ENCODE data around the gene PSMD11. TPM values are rescaled to one million over a fixed set of nuclear protein-coding genes. Genes with fewer than 3 reads are reported as not detected.

PSMD11 gene
- total RNA-seq, 2 donors from 2014 or later, result 77.4 to 79.3 TPM

GRCh38 chr17:32487473-32488176 is 43.3 kb downstream of the PSMD11 start:
- ATAC-seq, result no peak
- intact Hi-C loops (cut with DNase I, micrococcal nuclease), result no loop called here
- DNase-seq, result no peak

GRCh38 chr17:32488177-32488542 is 43.9 kb downstream of the PSMD11 start:
- no peak for ATAC-seq
- DNase-seq, result no peak
- intact Hi-C loops (cut with DNase I, micrococcal nuclease), result no loop called here

- ATAC-seq (no peak), DNase-seq (no peak)
- intact Hi-C loops (cut with DNase I, micrococcal nuclease), result no loop called here
Measured at GRCh38 chr17:32488604-32489180, 44.4 kb downstream of the PSMD11 start.

GRCh38 chr17:32489320-32490100 is 45.2 kb downstream of the PSMD11 start:
- no peak for ATAC-seq
- intact Hi-C loops (cut with DNase I, micrococcal nuclease), result no loop called here

DNA sequence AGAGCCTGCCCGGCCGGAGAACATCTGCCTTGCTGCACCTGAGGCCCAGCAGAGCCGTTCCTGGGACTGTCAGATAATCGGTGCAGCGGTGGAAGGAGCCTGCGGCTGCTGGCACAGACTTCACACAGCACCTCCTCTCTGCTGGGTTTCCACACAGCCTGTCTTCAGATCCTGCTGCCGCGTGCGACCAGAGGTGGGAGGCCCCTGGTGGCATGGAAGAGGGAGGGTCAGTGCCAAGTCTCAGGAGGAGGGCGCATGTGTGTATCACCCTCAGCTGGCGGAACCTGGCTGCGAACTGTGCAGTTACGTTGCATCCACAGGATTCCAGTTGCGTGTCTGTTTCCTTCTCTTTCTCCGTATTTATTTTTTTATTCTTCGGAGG is 45.8 kb downstream of the PSMD11 start:
- intact Hi-C loops (cut with DNase I, micrococcal nuclease), result no loop called here
- DNase-seq (no peak), ATAC-seq (no peak)

More at GRCh38 chr17:32489320-32490100, 45.2 kb downstream of the PSMD11 start:
- no peak for DNase-seq

DNA sequence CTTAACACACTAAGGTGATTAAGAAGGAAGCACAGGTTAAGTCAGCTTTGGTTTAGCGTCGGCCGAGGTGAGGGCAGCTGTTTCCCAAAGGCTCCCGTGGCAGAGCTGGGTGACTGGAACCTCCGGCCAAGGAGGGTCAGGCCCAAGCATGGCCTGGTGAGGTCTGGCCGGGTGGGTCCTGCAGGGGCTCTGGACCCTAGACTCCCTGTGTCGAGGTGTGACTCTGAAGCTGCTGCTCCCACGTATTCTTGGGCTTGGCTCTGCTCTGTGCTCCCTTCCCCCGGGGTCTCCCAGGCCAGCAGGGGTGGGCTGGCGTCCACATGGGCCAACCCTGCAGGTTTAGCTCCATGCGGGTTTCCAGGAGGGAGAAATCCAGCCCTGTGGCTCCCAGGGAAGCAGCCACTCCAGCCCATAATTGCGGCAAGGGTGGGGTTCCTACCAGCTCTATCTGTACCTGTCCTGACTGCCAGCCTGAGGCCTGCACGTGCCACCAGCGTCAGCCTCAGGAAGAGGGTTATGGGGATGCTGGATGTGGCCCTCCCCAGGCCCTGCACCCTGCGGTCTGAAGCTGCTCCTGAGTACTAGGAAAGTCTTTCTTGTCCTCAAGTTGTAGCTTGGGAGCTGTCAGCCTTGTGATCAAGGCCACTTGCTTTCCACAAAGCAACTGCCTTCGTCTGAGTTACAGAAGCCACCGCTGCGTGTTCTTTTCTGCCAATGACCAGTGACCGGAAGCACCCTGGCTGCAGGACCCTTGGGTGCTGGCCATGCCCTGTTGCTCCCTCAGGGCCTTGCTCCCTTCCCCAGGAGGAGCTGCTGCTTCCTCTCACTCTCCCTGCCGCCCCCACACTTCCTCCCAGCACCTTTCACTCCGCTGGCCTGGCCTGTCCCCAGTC is 47.3 kb downstream of the PSMD11 start:
- ATAC-seq (no peak), DNase-seq (no peak)
- intact Hi-C loops (cut with DNase I, micrococcal nuclease), result no loop called here

DNA sequence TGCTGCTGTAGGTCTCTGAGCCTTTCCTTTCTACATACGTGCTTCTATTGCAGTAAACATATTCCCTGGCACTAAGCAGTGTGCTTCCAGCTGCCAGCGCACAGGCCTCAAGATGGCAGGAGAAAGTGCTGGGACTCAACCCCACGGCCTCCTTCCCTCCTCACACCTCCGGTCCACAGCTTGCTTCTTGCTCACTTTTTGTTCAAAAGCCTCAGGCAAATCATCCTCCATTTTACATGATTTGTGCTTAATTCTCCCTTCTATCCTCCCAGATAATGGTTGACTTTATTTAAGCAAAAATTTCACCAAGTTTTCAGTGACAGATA is 47.9 kb downstream of the PSMD11 start:
- intact Hi-C loops (cut with DNase I, micrococcal nuclease), result no loop called here
- ATAC-seq (no peak), DNase-seq (no peak)

DNA sequence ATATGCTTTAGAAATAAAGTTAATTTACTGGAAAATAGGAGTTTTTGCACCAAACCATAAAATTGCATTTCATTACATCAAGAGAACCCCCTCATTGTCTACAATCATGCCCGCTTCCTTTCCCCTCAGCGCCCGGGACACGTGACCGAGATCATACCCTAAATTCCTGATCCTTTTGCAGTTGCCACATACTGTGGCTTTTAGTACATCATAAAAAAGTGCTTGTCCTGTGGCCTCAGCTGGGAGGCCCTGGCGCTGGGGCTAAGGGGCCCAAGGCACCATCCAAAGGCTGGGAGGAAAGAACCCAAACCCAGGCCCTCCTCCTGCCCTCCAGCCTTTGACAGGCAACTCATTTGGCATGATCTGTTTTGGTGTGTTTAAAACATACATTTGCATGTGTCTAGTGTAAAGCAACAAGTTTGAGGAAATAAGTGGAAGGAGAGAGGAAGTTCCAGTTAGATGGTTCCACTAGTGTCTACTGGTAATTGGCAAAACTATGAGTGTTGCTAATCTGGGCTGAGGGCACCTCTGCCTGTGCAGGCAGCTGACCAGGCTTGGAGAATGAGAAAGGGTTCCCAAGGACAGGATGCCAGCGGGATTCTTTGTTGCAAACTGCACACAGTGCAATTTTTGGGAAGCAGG is 48.5 kb downstream of the PSMD11 start:
- intact Hi-C loops (cut with DNase I, micrococcal nuclease), result no loop called here
- no peak for DNase-seq
- ATAC-seq, result no peak

- intact Hi-C loops (cut with DNase I, micrococcal nuclease), result no loop called here
- ATAC-seq (no peak), DNase-seq (no peak)
Measured at GRCh38 chr17:32493571-32493970, 49.3 kb downstream of the PSMD11 start.

DNA sequence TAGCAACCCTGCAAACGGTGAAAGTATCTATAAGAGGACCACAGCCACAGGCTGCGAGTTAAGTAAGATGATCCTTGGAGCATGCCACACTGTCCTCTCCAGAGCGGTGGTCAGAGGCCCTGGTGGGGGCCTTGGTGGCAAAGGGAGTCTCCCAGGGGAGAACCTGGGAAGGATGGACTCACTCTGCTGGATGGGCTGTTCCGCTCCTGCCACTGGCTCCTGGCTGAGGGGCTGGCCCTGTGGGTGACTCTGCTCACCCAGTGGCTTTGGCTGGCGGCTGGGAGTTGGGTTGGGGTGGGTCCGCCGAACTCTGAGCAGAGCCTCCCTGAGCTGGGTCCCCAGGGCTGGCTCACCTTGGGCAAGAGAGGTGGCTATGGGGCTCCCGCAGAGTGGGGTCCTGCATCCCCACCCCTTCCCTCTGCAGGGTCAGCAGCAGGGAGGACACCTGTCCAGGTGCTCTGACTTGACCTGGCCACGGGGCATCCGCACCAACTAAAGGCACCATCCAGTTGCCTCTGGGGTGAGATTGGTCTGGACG is 49.7 kb downstream of the PSMD11 start:
- DNase-seq, result no peak
- intact Hi-C loops (cut with DNase I, micrococcal nuclease), result no loop called here
- ATAC-seq, result no peak

- ATAC-seq (peak; percentile 25), DNase-seq (no peak)
- intact Hi-C loops (cut with DNase I, micrococcal nuclease), result no loop called here
Measured at GRCh38 chr17:32494621-32495358, 50.5 kb downstream of the PSMD11 start.

DNA sequence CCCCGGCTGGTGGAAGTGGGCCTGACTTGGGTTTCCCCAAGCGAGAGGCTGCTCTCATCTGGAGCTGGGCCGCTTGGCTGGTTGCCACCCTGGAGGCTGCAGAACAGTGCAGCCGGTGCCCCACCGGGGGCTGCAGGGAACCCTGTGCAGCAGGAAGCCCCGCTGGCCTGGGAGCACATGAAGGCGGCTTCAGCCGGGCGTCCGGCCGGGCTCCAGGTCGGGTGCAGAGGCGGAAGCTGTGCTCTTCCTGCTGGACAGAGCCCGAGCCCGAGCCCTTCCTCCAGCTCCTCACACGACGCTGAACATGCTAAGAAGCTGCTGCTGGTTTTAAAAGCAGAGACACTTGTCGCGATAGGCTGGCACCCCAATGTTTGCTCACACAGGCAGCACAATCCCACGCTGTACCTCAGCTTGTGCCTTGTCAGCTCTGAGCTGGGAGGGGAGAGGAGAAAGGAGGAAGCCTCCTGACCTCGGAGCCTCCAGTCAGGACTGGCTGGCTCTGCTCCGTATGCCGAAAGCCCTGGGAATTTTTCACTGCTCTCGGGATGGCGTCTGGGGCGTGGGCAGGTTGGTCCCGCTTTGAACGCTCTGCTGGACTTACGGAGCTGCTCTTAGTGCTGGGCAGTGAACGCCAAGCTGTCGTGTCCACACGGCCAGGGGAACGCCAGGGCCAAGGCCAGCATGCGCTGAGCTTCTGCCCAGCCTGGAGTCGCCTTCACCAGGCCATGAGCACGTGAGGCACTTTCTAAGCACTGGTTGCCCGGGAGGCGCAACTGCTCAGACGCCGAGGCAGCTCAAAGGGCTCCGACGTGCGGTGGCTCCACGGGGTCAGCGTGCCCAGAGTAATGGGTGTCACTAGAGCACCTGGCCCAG is 51.3 kb downstream of the PSMD11 start:
- intact Hi-C loops (cut with DNase I, micrococcal nuclease), result no loop called here
- DNase-seq (no peak), ATAC-seq (peak; percentile 6)

GRCh38 chr17:32496395-32497073 is 52.2 kb downstream of the PSMD11 start:
- intact Hi-C loops (cut with DNase I, micrococcal nuclease), result no loop called here
- DNase-seq (no peak), ATAC-seq (no peak)

DNA sequence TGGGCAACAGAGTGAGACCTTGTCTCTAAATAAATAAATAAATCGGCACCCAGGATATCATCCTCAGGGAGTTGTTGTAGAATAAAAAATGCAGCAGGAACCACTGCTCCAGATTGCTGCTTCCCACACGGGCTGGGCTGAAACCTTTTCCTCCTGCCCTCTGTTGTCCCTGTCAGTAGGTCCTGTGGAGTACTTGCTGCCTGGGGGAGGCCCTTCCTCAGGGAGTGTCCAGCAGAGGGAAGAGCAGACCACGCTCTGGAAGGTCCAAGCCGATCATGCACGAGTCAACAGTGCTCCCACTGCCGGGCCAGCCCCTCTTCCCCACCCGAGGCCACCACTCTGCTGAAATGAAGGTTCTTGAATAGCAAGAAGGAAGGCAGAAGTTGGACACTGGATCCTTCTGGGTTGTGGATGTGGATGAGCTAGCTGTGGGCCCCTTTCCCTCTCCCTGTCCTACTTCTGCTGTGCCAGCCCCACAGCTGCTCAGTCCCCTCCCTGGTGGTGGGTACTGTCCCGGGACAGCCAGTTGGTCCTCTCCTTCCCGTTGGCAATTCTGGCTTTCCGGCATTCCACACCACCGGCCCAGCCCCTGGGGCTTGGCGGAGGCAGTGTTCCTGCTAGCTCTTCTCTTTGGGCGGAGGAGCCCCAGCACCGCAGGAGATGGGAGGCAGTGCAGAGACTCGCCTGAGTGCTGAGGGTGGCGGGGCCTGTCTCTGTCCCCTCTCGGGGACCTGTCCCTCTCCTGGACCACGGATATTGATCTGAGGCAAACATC is 53.3 kb downstream of the PSMD11 start:
- no peak for DNase-seq
- intact Hi-C loops (cut with DNase I, micrococcal nuclease), result no loop called here
- no peak for ATAC-seq

- intact Hi-C loops (cut with DNase I, micrococcal nuclease), result no loop called here
- ATAC-seq, result no peak
- DNase-seq, result no peak
Measured at GRCh38 chr17:32498391-32498790, 54.1 kb downstream of the PSMD11 start.

DNA sequence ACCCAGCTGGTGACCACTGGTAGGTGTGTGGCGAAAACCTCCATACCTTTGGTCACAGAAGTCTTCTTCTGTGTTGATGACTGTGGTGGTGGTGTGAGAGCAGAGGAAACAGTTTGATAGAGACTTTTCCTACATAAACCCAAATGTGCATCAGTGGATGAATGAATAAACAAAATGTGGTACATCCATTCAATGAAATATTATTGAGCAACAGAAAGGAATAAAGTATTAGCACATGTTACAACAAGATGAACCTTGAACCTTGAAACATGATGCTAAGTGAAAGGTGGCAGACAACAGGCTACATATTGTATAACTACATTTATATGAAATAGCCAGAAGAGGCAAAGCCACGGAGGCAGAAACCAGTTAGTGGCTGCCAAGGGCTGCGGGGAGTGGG is 57.7 kb downstream of the PSMD11 start:
- ATAC-seq, result no peak
- intact Hi-C loops (cut with DNase I, micrococcal nuclease), result no loop called here
- DNase-seq, result no peak

All from left colon (tissue), 2 donors.